ENCODE results near the gene CLECL1.
"Not testable (repeated sequence)": the region's sequence is repeated elsewhere in the genome, so short reads cannot be mapped to it uniquely, and the experiment has no call there.

Gene CLECL1

GRCh38 chr12:9725213-9725870 is 7.6 kb downstream of the CLECL1 start:
- Mint-ChIP-seq H3K9me3 (peaks cover 2% of the 10 kb centered on the region), H3K36me3 (peaks cover 17% of the 10 kb centered on the region), H3K27ac (no peak overlapping the region), H3K4me3 (no peak overlapping the region), H3K4me1 (peaks cover 32% of the 10 kb centered on the region), H3K27me3 (peaks cover 3% of the 10 kb centered on the region)
- no peak for DNase-seq
- CTCF ChIA-PET = no interaction called here

- no peak for DNase-seq
- Mint-ChIP-seq H3K9me3 (peaks cover 2% of the 10 kb centered on the region), H3K36me3 (peaks cover 17% of the 10 kb centered on the region), H3K4me3 (no peak overlapping the region), H3K4me1 (peaks cover 31% of the 10 kb centered on the region), H3K27ac (no peak overlapping the region), H3K27me3 (peaks cover 3% of the 10 kb centered on the region)
- CTCF ChIA-PET = no interaction called here
These were observed 8.9 kb downstream of the CLECL1 start for GRCh38 chr12:9724023-9724422.

GRCh38 chr12:9721394-9722092 is 11.4 kb downstream of the CLECL1 start:
- no peak overlapping the region for H3K4me3 Mint-ChIP-seq
- peaks cover 31% of the 10 kb centered on the region for H3K4me1 Mint-ChIP-seq
- H3K27me3 Mint-ChIP-seq = peaks cover 3% of the 10 kb centered on the region
- CTCF ChIA-PET = interaction anchor here (1.1 to 2.3 kb wide), 7 partner anchors 9 to 86 kb away, joined by 3 to 10 read pairs (median 5); no protein-coding TSS in a partner anchor
- no peak for DNase-seq
- no peak overlapping the region for H3K27ac Mint-ChIP-seq
- H3K36me3 Mint-ChIP-seq = peaks cover 18% of the 10 kb centered on the region
- peaks cover 2% of the 10 kb centered on the region for H3K9me3 Mint-ChIP-seq

- Mint-ChIP-seq H3K4me1 (peaks cover 29% of the 10 kb centered on the region), H3K9me3 (peaks cover 2% of the 10 kb centered on the region), H3K27ac (no peak overlapping the region), H3K36me3 (peaks cover 18% of the 10 kb centered on the region), H3K27me3 (no peaks in the 10 kb centered on the region), H3K4me3 (no peak overlapping the region)
- DNase-seq = no peak
- CTCF ChIA-PET = interaction anchor here (2.3 kb wide), 1 partner anchor 12 kb away, joined by 7 read pairs; no protein-coding TSS in a partner anchor
These were observed 13.1 kb downstream of the CLECL1 start for GRCh38 chr12:9719790-9720189.

GRCh38 chr12:9718968-9719367 is 13.9 kb downstream of the CLECL1 start:
- DNase-seq = no peak
- H3K9me3 Mint-ChIP-seq = no peaks in the 10 kb centered on the region
- no peaks in the 10 kb centered on the region for H3K27me3 Mint-ChIP-seq
- CTCF ChIA-PET = interaction anchor here (2.3 kb wide), 1 partner anchor 11 kb away, joined by 7 read pairs; no protein-coding TSS in a partner anchor
- no peak overlapping the region for H3K4me3 Mint-ChIP-seq
- no peak overlapping the region for H3K27ac Mint-ChIP-seq
- H3K4me1 Mint-ChIP-seq = peaks cover 27% of the 10 kb centered on the region
- H3K36me3 Mint-ChIP-seq = peaks cover 16% of the 10 kb centered on the region

- CTCF ChIA-PET = interaction anchor here (2.2 kb wide), 1 partner anchor 9 kb away, joined by 14 read pairs; no protein-coding TSS in a partner anchor
- no peak overlapping the region for H3K4me3 Mint-ChIP-seq
- peaks cover 24% of the 10 kb centered on the region for H3K4me1 Mint-ChIP-seq
- H3K9me3 Mint-ChIP-seq = no peaks in the 10 kb centered on the region
- DNase-seq = no peak
- H3K27ac Mint-ChIP-seq = no peak overlapping the region
- H3K36me3 Mint-ChIP-seq = peaks cover 9% of the 10 kb centered on the region
- H3K27me3 Mint-ChIP-seq = no peaks in the 10 kb centered on the region
These were observed 15.6 kb downstream of the CLECL1 start for GRCh38 chr12:9717070-9717925.

GRCh38 chr12:9713032-9713558 is 19.8 kb downstream of the CLECL1 start:
- H3K9me3 Mint-ChIP-seq, H3K4me3 Mint-ChIP-seq, H3K27me3 Mint-ChIP-seq, CTCF ChIA-PET, H3K27ac Mint-ChIP-seq, DNase-seq: not testable (repeated sequence)
- Mint-ChIP-seq H3K4me1 (peaks cover 27% of the 10 kb centered on the region), H3K36me3 (peaks cover 16% of the 10 kb centered on the region)

- CTCF ChIA-PET = interaction anchor here (1.0 to 6.7 kb wide), 3 partner anchors 14 to 77 kb away, joined by 3 to 83 read pairs (median 3); no protein-coding TSS in a partner anchor
- DNase-seq = no peak
- no peaks in the 10 kb centered on the region for H3K27me3 Mint-ChIP-seq
- peaks cover 4% of the 10 kb centered on the region for H3K9me3 Mint-ChIP-seq
- peaks cover 25% of the 10 kb centered on the region for H3K36me3 Mint-ChIP-seq
- H3K4me1 Mint-ChIP-seq = peaks cover 40% of the 10 kb centered on the region
- H3K4me3 Mint-ChIP-seq = no peak overlapping the region
- H3K27ac Mint-ChIP-seq = no peak overlapping the region
These were observed 21.2 kb downstream of the CLECL1 start for GRCh38 chr12:9711664-9712063.

GRCh38 chr12:9710584-9711375 is 22.1 kb downstream of the CLECL1 start:
- H3K36me3 Mint-ChIP-seq = peaks cover 33% of the 10 kb centered on the region

GRCh38 chr12:9708853-9709252 is 24.0 kb downstream of the CLECL1 start:
- peaks cover 57% of the 10 kb centered on the region for H3K4me1 Mint-ChIP-seq

More at GRCh38 chr12:9710584-9711375, 22.1 kb downstream of the CLECL1 start:
- peaks cover 48% of the 10 kb centered on the region for H3K4me1 Mint-ChIP-seq
- no peak for DNase-seq
- H3K9me3 Mint-ChIP-seq = peaks cover 12% of the 10 kb centered on the region
- CTCF ChIA-PET = interaction anchor here (1.0 to 6.7 kb wide), 3 partner anchors 13 to 76 kb away, joined by 3 to 83 read pairs (median 3); no protein-coding TSS in a partner anchor
- H3K27ac Mint-ChIP-seq = no peak overlapping the region
- H3K4me3 Mint-ChIP-seq = no peak overlapping the region
- H3K27me3 Mint-ChIP-seq = no peaks in the 10 kb centered on the region

GRCh38 chr12:9707864-9708808 is 24.8 kb downstream of the CLECL1 start:
- CTCF ChIA-PET = interaction anchor here (0.8 to 6.7 kb wide), 23 partner anchors 9 to 259 kb away, joined by 3 to 83 read pairs (median 6); partner anchors contain the start of gene CLEC2D
- Mint-ChIP-seq H3K36me3 (peaks cover 45% of the 10 kb centered on the region), H3K27me3 (no peaks in the 10 kb centered on the region), H3K9me3 (peaks cover 27% of the 10 kb centered on the region), H3K4me1 (peaks cover 59% of the 10 kb centered on the region), H3K27ac (peak overlapping the region; percentile 85), H3K4me3 (peak overlapping the region; percentile 52)
- DNase-seq = peak; percentile 79

More at GRCh38 chr12:9708853-9709252, 24.0 kb downstream of the CLECL1 start:
- no peak for DNase-seq
- CTCF ChIA-PET = interaction anchor here (0.6 to 6.7 kb wide), 23 partner anchors 9 to 494 kb away, joined by 3 to 83 read pairs (median 6); partner anchors contain the start of gene CLEC2D
- H3K36me3 Mint-ChIP-seq = peaks cover 45% of the 10 kb centered on the region
- H3K9me3 Mint-ChIP-seq = peaks cover 27% of the 10 kb centered on the region
- H3K27me3 Mint-ChIP-seq = no peaks in the 10 kb centered on the region
- H3K4me3 Mint-ChIP-seq = no peak overlapping the region
- no peak overlapping the region for H3K27ac Mint-ChIP-seq

GRCh38 chr12:9707356-9707755 is 25.5 kb downstream of the CLECL1 start:
- peak; percentile 33 for DNase-seq
- H3K27me3 Mint-ChIP-seq = no peaks in the 10 kb centered on the region
- H3K4me1 Mint-ChIP-seq = peaks cover 66% of the 10 kb centered on the region
- peaks cover 47% of the 10 kb centered on the region for H3K36me3 Mint-ChIP-seq
- CTCF ChIA-PET = interaction anchor here (1.1 to 6.7 kb wide), 15 partner anchors 10 to 258 kb away, joined by 3 to 83 read pairs (median 7); partner anchors contain the start of gene CLEC2D
- peak overlapping the region; percentile 52 for H3K4me3 Mint-ChIP-seq
- H3K27ac Mint-ChIP-seq = peak overlapping the region; percentile 85
- peaks cover 27% of the 10 kb centered on the region for H3K9me3 Mint-ChIP-seq
